GM18511 (cell line): Measurements from ENCODE around the gene TTBK1.

ENCODE experiments used
- ATAC-seq: cut with Tn5 transposase; IDR thresholded peaks from one replicate; pipeline ENCODE4 v1.9.1; 2021; ENCODE audit warnings: mild to moderate bottlenecking, moderate library complexity; ENCODE audit not compliant: unreplicated experiment

The TTBK1 gene

GRCh38 chr6:43254138-43254817 is 11.0 kb downstream of the TTBK1 start:
- ATAC-seq, result no peak

GRCh38 chr6:43254846-43255245 is 11.6 kb downstream of the TTBK1 start:
- no peak for ATAC-seq

GRCh38 chr6:43255408-43256054 is 12.2 kb downstream of the TTBK1 start:
- ATAC-seq, result no peak

- no peak for ATAC-seq
Observed at GRCh38 chr6:43256670-43257366, 13.5 kb downstream of the TTBK1 start.

- ATAC-seq, result no peak
Observed at GRCh38 chr6:43257367-43258145, 14.3 kb downstream of the TTBK1 start.

- ATAC-seq, result no peak
Observed at GRCh38 chr6:43258180-43258579, 14.9 kb downstream of the TTBK1 start.

- no peak for ATAC-seq
Observed at GRCh38 chr6:43258807-43259686, 15.8 kb downstream of the TTBK1 start.

- no peak for ATAC-seq
Observed at GRCh38 chr6:43260791-43261190, 17.5 kb downstream of the TTBK1 start.

- no peak for ATAC-seq
Observed at GRCh38 chr6:43261198-43261597, 17.9 kb downstream of the TTBK1 start.

GRCh38 chr6:43262000-43262779 is 18.9 kb downstream of the TTBK1 start:
- no peak for ATAC-seq

GRCh38 chr6:43262780-43263313 is 19.6 kb downstream of the TTBK1 start:
- no peak for ATAC-seq

- no peak for ATAC-seq
Observed at GRCh38 chr6:43263314-43264178, 20.3 kb downstream of the TTBK1 start.

GRCh38 chr6:43264599-43265145 is 21.4 kb downstream of the TTBK1 start:
- ATAC-seq, result no peak

- no peak for ATAC-seq
Observed at GRCh38 chr6:43265564-43265963, 22.3 kb downstream of the TTBK1 start.

- no peak for ATAC-seq
Observed at GRCh38 chr6:43267619-43268354, 24.5 kb downstream of the TTBK1 start.

GRCh38 chr6:43268355-43268700 is 25.0 kb downstream of the TTBK1 start:
- ATAC-seq, result no peak

- ATAC-seq, result no peak
Observed at GRCh38 chr6:43268782-43269272, 25.5 kb downstream of the TTBK1 start.
